ENCODE measurements around the gene LTBP2.

DNA sequence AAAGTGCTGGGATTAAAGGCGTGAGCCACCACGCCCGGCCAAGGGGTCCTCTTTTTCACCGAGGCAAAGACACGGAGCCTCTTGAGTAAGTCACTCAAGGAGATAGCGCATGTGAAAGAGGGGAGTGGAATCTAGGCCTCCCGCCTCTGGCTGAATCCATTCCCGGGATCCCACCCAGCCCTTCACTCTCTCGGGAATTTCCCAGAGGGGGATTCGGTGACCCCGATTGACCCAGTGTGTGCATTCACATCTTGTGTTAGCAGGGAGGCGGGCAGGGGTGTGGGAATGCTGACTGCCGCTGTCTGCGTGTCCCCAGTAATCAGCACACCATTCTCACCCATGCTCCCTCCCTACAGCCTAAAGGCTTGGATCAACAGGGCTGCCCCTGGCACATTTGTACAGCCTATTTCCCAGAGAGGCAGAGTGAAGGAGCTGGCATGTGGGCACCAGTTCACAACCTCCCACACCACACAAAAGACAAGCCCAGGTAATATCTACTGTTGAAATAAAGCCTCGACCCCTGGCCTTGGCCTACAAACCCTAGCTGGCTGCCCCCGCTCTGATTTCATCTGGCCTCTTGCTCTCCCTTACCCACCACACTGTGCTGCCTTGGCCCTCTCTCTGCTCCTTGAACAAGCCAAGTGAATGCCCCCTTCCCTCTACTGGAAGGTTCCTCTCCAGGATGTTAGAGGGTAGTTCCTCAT is 1.3 kb upstream of the LTBP2 start:
- TF ChIP-seq RNF2 (IDR thresholded peaks at IDR 0.05; ENCODE audit: borderline replicate concordance, low read depth, low read length, missing control alignments, poor library complexity, severe bottlenecking) (no peak), SP1 (IDR thresholded peaks at IDR 0.05; ENCODE audit: low read depth, low read length) (no peak), EP300 (IDR thresholded peaks at IDR 0.05; ENCODE audit: borderline replicate concordance in 1 of 2, low read depth in 2 of 2, low read length in 2 of 2) (no peak), ZNF274 (IDR thresholded peaks at IDR 0.05; ENCODE audit: borderline replicate concordance, extremely low read depth, low read length) (no peak), GABPA (IDR thresholded peaks at IDR 0.05; ENCODE audit: borderline replicate concordance, insufficient read depth, low read length) (no peak), POLR2AphosphoS5 (IDR thresholded peaks at IDR 0.05; ENCODE audit: low read depth, low read length) (no peak), JUND (IDR thresholded peaks at IDR 0.05; ENCODE audit: low read length) (no peak), POLR2A (IDR thresholded peaks at IDR 0.05; ENCODE audit: control extremely low read depth in 1 of 2, low read depth in 2 of 2, low read length in 2 of 2) (no peak), NRF1 (IDR thresholded peaks at IDR 0.05; ENCODE audit: low read depth, low read length) (no peak), RFX5 (IDR thresholded peaks at IDR 0.05; ENCODE audit: borderline replicate concordance, low read depth, low read length) (no peak), PHF8 (conservative IDR thresholded peaks at IDR 0.05; ENCODE audit: low read depth, low read length) (no peak)
- TF ChIP-seq, protein P1, sequence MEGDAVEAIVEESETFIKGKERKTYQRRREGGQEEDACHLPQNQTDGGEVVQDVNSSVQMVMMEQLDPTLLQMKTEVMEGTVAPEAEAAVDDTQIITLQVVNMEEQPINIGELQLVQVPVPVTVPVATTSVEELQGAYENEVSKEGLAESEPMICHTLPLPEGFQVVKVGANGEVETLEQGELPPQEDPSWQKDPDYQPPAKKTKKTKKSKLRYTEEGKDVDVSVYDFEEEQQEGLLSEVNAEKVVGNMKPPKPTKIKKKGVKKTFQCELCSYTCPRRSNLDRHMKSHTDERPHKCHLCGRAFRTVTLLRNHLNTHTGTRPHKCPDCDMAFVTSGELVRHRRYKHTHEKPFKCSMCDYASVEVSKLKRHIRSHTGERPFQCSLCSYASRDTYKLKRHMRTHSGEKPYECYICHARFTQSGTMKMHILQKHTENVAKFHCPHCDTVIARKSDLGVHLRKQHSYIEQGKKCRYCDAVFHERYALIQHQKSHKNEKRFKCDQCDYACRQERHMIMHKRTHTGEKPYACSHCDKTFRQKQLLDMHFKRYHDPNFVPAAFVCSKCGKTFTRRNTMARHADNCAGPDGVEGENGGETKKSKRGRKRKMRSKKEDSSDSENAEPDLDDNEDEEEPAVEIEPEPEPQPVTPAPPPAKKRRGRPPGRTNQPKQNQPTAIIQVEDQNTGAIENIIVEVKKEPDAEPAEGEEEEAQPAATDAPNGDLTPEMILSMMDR (IDR thresholded peaks at IDR 0.05; ENCODE audit: control extremely low read depth in 1 of 3, insufficient read depth in 1 of 3, low read depth in 1 of 3, low read length in 3 of 3), result no peak
- TF ChIP-seq, protein P2, sequence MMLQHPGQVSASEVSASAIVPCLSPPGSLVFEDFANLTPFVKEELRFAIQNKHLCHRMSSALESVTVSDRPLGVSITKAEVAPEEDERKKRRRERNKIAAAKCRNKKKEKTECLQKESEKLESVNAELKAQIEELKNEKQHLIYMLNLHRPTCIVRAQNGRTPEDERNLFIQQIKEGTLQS (IDR thresholded peaks at IDR 0.05; ENCODE audit: insufficient read depth, low read depth, low read length), result no peak
- TF ChIP-seq, protein P3, sequence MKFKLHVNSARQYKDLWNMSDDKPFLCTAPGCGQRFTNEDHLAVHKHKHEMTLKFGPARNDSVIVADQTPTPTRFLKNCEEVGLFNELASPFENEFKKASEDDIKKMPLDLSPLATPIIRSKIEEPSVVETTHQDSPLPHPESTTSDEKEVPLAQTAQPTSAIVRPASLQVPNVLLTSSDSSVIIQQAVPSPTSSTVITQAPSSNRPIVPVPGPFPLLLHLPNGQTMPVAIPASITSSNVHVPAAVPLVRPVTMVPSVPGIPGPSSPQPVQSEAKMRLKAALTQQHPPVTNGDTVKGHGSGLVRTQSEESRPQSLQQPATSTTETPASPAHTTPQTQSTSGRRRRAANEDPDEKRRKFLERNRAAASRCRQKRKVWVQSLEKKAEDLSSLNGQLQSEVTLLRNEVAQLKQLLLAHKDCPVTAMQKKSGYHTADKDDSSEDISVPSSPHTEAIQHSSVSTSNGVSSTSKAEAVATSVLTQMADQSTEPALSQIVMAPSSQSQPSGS (IDR thresholded peaks at IDR 0.05; ENCODE audit: low read length), result no peak

Data from H1 (cell line).